A673 (cell line): ENCODE results near the gene STK40.

Experiments used
- EZH2 ChIP-seq: fragments of 200-600 bp; sonication (generic); IDR thresholded peaks from 2 replicates; pipeline ENCODE4 v1.6.1; 2017; ENCODE audit warnings: borderline replicate concordance, low read depth, mild to moderate bottlenecking, mixed read lengths, antibody characterized with exemption, low read length; ENCODE audit not compliant: poor library complexity, severe bottlenecking
- TF ChIP-seq, protein P1 (sequence below): fragments of 300-800, 200-600 bp; sonication (generic); conservative IDR thresholded peaks from 2 replicates; pipeline ENCODE4 v1.5.1; 2017; ENCODE audit warnings: low read depth, mild to moderate bottlenecking, antibody characterized with exemption, low read length, moderate library complexity, mixed read lengths

GRCh38 chr1:36345353-36345752 is 40.4 kb downstream of the STK40 start:
- TF ChIP-seq, protein P1, sequence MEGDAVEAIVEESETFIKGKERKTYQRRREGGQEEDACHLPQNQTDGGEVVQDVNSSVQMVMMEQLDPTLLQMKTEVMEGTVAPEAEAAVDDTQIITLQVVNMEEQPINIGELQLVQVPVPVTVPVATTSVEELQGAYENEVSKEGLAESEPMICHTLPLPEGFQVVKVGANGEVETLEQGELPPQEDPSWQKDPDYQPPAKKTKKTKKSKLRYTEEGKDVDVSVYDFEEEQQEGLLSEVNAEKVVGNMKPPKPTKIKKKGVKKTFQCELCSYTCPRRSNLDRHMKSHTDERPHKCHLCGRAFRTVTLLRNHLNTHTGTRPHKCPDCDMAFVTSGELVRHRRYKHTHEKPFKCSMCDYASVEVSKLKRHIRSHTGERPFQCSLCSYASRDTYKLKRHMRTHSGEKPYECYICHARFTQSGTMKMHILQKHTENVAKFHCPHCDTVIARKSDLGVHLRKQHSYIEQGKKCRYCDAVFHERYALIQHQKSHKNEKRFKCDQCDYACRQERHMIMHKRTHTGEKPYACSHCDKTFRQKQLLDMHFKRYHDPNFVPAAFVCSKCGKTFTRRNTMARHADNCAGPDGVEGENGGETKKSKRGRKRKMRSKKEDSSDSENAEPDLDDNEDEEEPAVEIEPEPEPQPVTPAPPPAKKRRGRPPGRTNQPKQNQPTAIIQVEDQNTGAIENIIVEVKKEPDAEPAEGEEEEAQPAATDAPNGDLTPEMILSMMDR, result no peak
- no peak for TF ChIP-seq EZH2
